Lung (tissue), 12 donors: ENCODE data around the gene CDC5L. TPM values are rescaled to one million over a fixed set of nuclear protein-coding genes. Genes with fewer than 3 reads are reported as not detected.

Experiments
- ATAC-seq: fragments of 200-7000 bp; cut with Tn5 transposase; one replicate; pipeline ENCODE4 v1.9.1; 2020; ENCODE audit warnings: moderate number of reproducible peaks; ENCODE audit not compliant: insufficient read depth, low FRiP score
- DNase-seq, 3 donors: peaks; one replicate each; pipeline ENCODE4 v3.0.0-alpha.2; 2013 to 2017
- H3K27ac ChIP-seq, 2 donors: one replicate each; pipeline ENCODE4 v1.5.1; 2013; ENCODE audit warnings: mild to moderate bottlenecking in 2 of 2, moderate library complexity in 2 of 2, control low read depth in 1 of 2, inconsistent platforms in 1 of 2, low read depth in 1 of 2, low read length in 1 of 2
- H3K27me3 ChIP-seq, 3 donors: one replicate each; pipeline ENCODE4 v1.5.1; 2013; ENCODE audit warnings: low read length in 2 of 3; ENCODE audit not compliant: control insufficient read depth in 3 of 3, insufficient read depth in 3 of 3
- H3K36me3 ChIP-seq, 4 donors: one replicate each; pipeline ENCODE4 v1.5.1; 2013; ENCODE audit warnings: low read length in 4 of 4, mild to moderate bottlenecking in 1 of 4, moderate library complexity in 1 of 4; ENCODE audit not compliant: control insufficient read depth in 4 of 4, insufficient read depth in 4 of 4
- H3K4me1 ChIP-seq, 5 donors: one replicate each; pipeline ENCODE4 v1.5.1; 2013; ENCODE audit warnings: low read length in 5 of 5, mild to moderate bottlenecking in 2 of 5, moderate library complexity in 1 of 5; ENCODE audit not compliant: control insufficient read depth in 5 of 5, insufficient read depth in 5 of 5
- H3K4me3 ChIP-seq: one replicate; pipeline ENCODE4 v1.5.1; 2013; ENCODE audit warnings: mild to moderate bottlenecking, control low read depth, moderate library complexity
- H3K9ac ChIP-seq, 2 donors: one replicate each; pipeline ENCODE4 v1.5.1; 2013; ENCODE audit warnings: low read length in 2 of 2, control low read depth in 1 of 2; ENCODE audit not compliant: insufficient read depth in 1 of 2
- H3K9me3 ChIP-seq, 4 donors: one replicate each; pipeline ENCODE4 v1.5.1; 2013; ENCODE audit warnings: low read length in 3 of 4, mild to moderate bottlenecking in 1 of 4, moderate library complexity in 1 of 4; ENCODE audit not compliant: control insufficient read depth in 4 of 4, insufficient read depth in 3 of 4
- CTCF ChIP-seq: IDR thresholded peaks from 2 replicates; pipeline ENCODE4 v1.5.1; 2012; ENCODE audit warnings: mild to moderate bottlenecking; ENCODE audit errors: control extremely low read depth, extremely low read depth
- WGBS, 2 donors: extraction: QIAGEN DNeasy Blood & Tissue Kit; methylation state at CpG; one replicate each; pipeline ENCODE4 v1.1.7; 2013; 5-methylcytosine and 5-hydroxymethylcytosine counted together
- polyA plus RNA-seq, 2 donors: library from polyadenylated mRNA; stranded (reverse); fragments of 200-250 nt; gene quantifications; one replicate each; pipeline ENCODE4 v1.2.1, GENCODE V29; 2013
- total RNA-seq, 2 donors: library from RNA; depleted of rRNA in 1 of 2; stranded (reverse); fragments of >200 nt in 1 of 2; gene quantifications; one replicate each; pipeline ENCODE4 v1.2.1, GENCODE V29; 2014 to 2021
- donor health status: control.
- donor health status: control.
- donor health status: Bipolar disorder and iron deficiency.
- donor health status: healthy.
- donor health status: DM: yes; HTN: yes; CAD: no.

CDC5L gene
- total and polyA plus RNA-seq, 4 donors, result 5.1 to 26.8 (median 11.3) TPM

GRCh38 chr6:44352259-44352658 is 35.2 kb upstream of the CDC5L start:
- 84 to 90% methylated on average over 4 of the region's 4 CpGs for WGBS, 2 donors
- DNase-seq (no peak), ATAC-seq (no peak)
- H3K36me3 ChIP-seq, result no peaks in the 10 kb centered on the region
- no peak for TF ChIP-seq CTCF
- H3K4me1 ChIP-seq, result no peaks in the 10 kb centered on the region
- no peak overlapping the region for H3K27ac ChIP-seq
- H3K27me3 ChIP-seq, result no peaks in the 10 kb centered on the region
- no peak overlapping the region for H3K9ac ChIP-seq
- peaks cover 0 to 3% (median 0%) of the 10 kb centered on the region in 4 donors for H3K9me3 ChIP-seq
- H3K4me3 ChIP-seq, result no peak overlapping the region

- Histone ChIP-seq H3K27ac (no peak overlapping the region), H3K9ac (no peak overlapping the region), H3K4me1 (no peaks in the 10 kb centered on the region), H3K36me3 (no peaks in the 10 kb centered on the region), H3K9me3 (peaks cover 0 to 3% (median 0%) of the 10 kb centered on the region in 4 donors), H3K27me3 (no peaks in the 10 kb centered on the region), H3K4me3 (no peak overlapping the region)
- no peak for ATAC-seq
- WGBS, 2 donors, result 64 to 83% methylated on average over 2 of the region's 2 CpGs
- TF ChIP-seq CTCF, result no peak
- no peak for DNase-seq
Observed at GRCh38 chr6:44353336-44353735, 34.2 kb upstream of the CDC5L start.

GRCh38 chr6:44355640-44356039 is 31.9 kb upstream of the CDC5L start:
- peaks cover 0 to 3% (median 0%) of the 10 kb centered on the region in 4 donors for H3K9me3 ChIP-seq
- 72 to 87% methylated on average over 4 of the region's 4 CpGs for WGBS, 2 donors
- H3K9ac ChIP-seq, result no peak overlapping the region
- DNase-seq (no peak), ATAC-seq (no peak)
- H3K4me3 ChIP-seq, result no peak overlapping the region
- no peaks in the 10 kb centered on the region for H3K36me3 ChIP-seq
- H3K4me1 ChIP-seq, result no peaks in the 10 kb centered on the region
- TF ChIP-seq CTCF, result no peak
- no peaks in the 10 kb centered on the region for H3K27me3 ChIP-seq
- no peak overlapping the region for H3K27ac ChIP-seq

GRCh38 chr6:44356487-44356886 is 31.0 kb upstream of the CDC5L start:
- no peak for TF ChIP-seq CTCF
- Histone ChIP-seq H3K9me3 (peaks cover 0 to 3% (median 0%) of the 10 kb centered on the region in 4 donors), H3K4me3 (no peak overlapping the region), H3K36me3 (no peaks in the 10 kb centered on the region), H3K27ac (no peak overlapping the region), H3K9ac (no peak overlapping the region), H3K27me3 (no peaks in the 10 kb centered on the region), H3K4me1 (no peaks in the 10 kb centered on the region)
- 48 to 57% methylated on average over 1 of the region's 1 CpG for WGBS, 2 donors
- ATAC-seq (no peak), DNase-seq (no peak)
